ENCODE results near the gene GARIN3.
A peak's percentile ranks its signal among the peaks of the same experiment; 100 is the strongest.

Gene GARIN3

DNA sequence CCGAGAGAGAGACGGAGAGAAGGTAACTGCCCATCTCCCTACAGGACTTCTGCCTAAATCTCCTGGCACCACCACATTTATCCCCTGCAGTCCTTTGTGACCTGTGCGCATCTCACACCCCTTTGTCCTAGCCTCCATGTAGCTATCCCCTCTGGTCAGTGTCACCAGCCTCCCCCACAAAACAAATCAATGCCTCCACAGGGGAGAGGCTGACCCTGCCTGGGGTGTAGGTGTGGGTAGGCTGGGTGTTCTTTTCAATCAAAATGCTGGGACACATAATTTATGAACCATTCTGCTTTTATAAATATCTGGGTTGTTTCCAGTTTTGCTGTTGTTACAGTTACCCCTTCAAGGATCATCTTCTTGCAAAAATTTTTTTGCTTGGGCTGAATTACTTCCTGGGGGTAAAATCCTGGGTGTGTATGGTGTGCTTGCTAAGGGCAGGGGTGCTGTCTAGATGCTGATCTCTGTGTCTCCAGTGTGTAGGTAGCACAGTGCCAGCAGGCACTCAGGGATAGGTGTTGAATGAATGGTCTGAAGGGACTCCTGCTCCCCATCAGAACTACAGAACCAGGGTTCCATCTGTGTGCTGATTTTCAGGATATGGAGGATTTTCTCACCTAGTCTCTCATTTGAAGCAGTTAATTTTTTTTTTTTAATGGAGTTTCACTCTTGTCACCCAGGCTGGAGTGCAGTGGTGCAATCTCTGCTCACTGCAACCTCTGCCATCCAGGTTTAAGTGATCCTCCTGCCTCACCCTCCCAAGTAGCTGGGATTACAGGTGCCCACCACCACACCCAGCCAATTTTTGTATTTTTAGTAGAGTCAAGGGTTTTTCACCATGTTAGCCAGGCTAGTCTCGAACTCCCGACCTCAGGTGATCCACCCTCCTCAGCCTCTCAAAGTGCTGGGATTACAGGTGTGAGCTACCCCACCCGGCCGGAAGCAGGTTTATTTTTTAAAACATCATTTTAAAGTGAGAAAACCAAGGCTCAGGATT lies at the start of gene GARIN3:
GARIN3 (minus strand) TSS at position 51 of the 1,000 bp plus-strand sequence. CDS start 96 bp downstream, outside the sequence.
- no peak for DNase-seq
- peaks cover 11% of the 10 kb centered on the region for H3F3A ChIP-seq (ENCODE audit: insufficient read depth, low read length)
- peak within 1 kb of the TSS; percentile 93 for H2AFZ ChIP-seq (ENCODE audit: low read length)
- H3K79me2 ChIP-seq (ENCODE audit: low read length): no peaks in the 10 kb centered on the region
- H3K9me2 ChIP-seq (replicated peaks; ENCODE audit: insufficient read depth, low read length): no peaks in the 10 kb centered on the region
- H3K36me3 ChIP-seq (replicated peaks; ENCODE audit: insufficient read depth, low read length): no peaks in the 10 kb centered on the region
- H3K9ac ChIP-seq (ENCODE audit: low read length): peak within 1 kb of the TSS; percentile 54
- H3K4me3 ChIP-seq (ENCODE audit: low read length): peak within 1 kb of the TSS; percentile 52
- no peaks in the 10 kb centered on the region for H3K27me3 ChIP-seq (replicated peaks; ENCODE audit: insufficient read depth, low read length)
- no peak for TF ChIP-seq EZH2phosphoT487 (IDR thresholded peaks at IDR 0.05; ENCODE audit: low read length)
- TF ChIP-seq, protein P1, sequence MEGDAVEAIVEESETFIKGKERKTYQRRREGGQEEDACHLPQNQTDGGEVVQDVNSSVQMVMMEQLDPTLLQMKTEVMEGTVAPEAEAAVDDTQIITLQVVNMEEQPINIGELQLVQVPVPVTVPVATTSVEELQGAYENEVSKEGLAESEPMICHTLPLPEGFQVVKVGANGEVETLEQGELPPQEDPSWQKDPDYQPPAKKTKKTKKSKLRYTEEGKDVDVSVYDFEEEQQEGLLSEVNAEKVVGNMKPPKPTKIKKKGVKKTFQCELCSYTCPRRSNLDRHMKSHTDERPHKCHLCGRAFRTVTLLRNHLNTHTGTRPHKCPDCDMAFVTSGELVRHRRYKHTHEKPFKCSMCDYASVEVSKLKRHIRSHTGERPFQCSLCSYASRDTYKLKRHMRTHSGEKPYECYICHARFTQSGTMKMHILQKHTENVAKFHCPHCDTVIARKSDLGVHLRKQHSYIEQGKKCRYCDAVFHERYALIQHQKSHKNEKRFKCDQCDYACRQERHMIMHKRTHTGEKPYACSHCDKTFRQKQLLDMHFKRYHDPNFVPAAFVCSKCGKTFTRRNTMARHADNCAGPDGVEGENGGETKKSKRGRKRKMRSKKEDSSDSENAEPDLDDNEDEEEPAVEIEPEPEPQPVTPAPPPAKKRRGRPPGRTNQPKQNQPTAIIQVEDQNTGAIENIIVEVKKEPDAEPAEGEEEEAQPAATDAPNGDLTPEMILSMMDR (IDR thresholded peaks at IDR 0.05; ENCODE audit: low read length): no peak
- no peak for TF ChIP-seq EZH2 (optimal IDR thresholded peaks at IDR 0.05; ENCODE audit: low read depth, low read length)
- H3K4me2 ChIP-seq (ENCODE audit: low read depth, low read length): peak within 1 kb of the TSS; percentile 93
- H3K4me1 ChIP-seq (ENCODE audit: low read length): peaks cover 30% of the 10 kb centered on the region
- no peaks in the 10 kb centered on the region for H3K9me3 ChIP-seq (replicated peaks; ENCODE audit: insufficient read depth, low read length)
- H4K20me1 ChIP-seq (ENCODE audit: insufficient read depth, low read length): no peaks in the 10 kb centered on the region
- peak within 1 kb of the TSS; percentile 88 for H3K27ac ChIP-seq (ENCODE audit: low read length)

DNA sequence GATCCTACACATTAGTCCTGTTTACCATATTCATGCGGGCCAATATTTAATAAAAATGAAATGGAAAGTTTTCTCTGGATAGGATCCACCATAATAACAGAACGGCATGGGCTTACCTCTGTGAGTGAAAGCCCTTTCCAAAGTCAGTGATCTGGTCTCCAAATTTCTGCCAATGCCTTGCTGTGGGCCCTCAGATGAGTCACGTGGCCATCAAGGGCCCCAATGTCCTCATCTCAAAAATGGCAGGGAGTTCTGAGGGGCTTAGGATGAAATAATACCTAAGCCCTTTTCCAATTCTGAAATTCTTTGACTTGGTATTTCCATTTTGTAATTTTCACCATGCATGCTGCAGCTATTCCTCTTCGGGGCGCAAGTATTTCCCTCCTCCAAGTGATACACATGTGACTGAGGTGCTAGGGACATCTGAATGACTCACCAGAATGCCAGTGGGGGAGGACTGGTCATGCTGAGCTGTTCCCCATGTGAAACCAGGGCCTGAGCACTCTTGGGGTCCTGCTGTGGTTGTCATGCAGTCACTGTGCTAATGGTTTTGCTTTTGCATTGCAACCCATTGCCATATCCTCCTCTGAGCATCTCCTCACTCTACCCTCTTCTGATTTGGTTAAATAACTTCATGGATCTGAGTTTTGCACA lies 49.6 kb upstream of the GARIN3 start:
- H3K4me2 ChIP-seq (ENCODE audit: low read depth, low read length): no peak overlapping the region
- DNase-seq: no peak
- no peak overlapping the region for H2AFZ ChIP-seq (ENCODE audit: low read length)
- H3K36me3 ChIP-seq (replicated peaks; ENCODE audit: insufficient read depth, low read length): no peaks in the 10 kb centered on the region
- peaks cover 7% of the 10 kb centered on the region; the same call in 1 of the 2 replicates for H3F3A ChIP-seq (ENCODE audit: insufficient read depth, low read length)
- no peaks in the 10 kb centered on the region for H3K79me2 ChIP-seq (ENCODE audit: low read length)
- peaks cover 13% of the 10 kb centered on the region for H3K4me1 ChIP-seq (ENCODE audit: low read length)
- no peak overlapping the region for H3K9ac ChIP-seq (ENCODE audit: low read length)
- H3K27me3 ChIP-seq (replicated peaks; ENCODE audit: insufficient read depth, low read length): no peaks in the 10 kb centered on the region
- H3K27ac ChIP-seq (ENCODE audit: low read length): no peak overlapping the region
- H3K9me3 ChIP-seq (replicated peaks; ENCODE audit: insufficient read depth, low read length): no peaks in the 10 kb centered on the region
- TF ChIP-seq EZH2 (optimal IDR thresholded peaks at IDR 0.05; ENCODE audit: low read depth, low read length) (no peak), EZH2phosphoT487 (IDR thresholded peaks at IDR 0.05; ENCODE audit: low read length) (no peak)
- TF ChIP-seq, protein P1 (IDR thresholded peaks at IDR 0.05; ENCODE audit: low read length): no peak
- no peak overlapping the region for H3K4me3 ChIP-seq (ENCODE audit: low read length)
- no peaks in the 10 kb centered on the region for H4K20me1 ChIP-seq (ENCODE audit: insufficient read depth, low read length)
- H3K9me2 ChIP-seq (replicated peaks; ENCODE audit: insufficient read depth, low read length): no peaks in the 10 kb centered on the region

DNA sequence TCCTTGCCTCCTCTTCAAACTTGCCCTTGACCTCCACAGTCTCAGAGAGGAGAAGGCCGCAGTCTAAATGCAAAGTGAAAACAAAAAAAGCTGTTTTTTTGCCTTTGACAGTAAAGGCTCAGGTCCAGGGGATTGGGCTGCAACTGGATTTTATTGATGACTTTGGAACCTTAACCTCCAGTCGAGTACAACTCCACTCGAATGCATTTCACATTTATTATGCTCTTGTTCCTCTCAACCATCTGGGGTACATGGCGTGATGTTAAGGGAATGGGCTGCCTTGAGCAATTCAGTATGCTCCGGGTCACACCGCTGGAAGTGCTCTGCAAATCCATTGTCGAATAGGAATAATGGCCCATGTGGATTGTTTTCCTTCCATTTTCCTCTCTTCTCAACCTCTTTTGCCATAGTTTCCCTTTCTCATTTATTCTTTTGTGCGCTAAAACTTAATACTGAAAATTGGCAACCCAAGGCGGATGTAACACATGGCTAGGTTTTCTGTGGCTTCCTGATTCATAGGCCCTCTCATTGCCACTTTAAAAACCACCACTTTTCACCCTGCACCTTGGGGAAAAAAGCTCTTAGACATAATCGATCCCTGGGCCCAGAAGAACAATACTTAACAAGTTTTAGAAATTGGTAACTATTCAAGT lies 48.9 kb upstream of the GARIN3 start:
- peaks cover 9% of the 10 kb centered on the region; the same call in 1 of the 2 replicates for H3K4me1 ChIP-seq (ENCODE audit: low read length)
- H4K20me1 ChIP-seq (ENCODE audit: insufficient read depth, low read length): no peaks in the 10 kb centered on the region
- no peak overlapping the region for H3K4me2 ChIP-seq (ENCODE audit: low read depth, low read length)
- H3K9me2 ChIP-seq (replicated peaks; ENCODE audit: insufficient read depth, low read length): no peaks in the 10 kb centered on the region
- no peaks in the 10 kb centered on the region for H3K79me2 ChIP-seq (ENCODE audit: low read length)
- H2AFZ ChIP-seq (ENCODE audit: low read length): no peak overlapping the region
- no peak overlapping the region for H3K27ac ChIP-seq (ENCODE audit: low read length)
- H3K9ac ChIP-seq (ENCODE audit: low read length): no peak overlapping the region
- no peak for DNase-seq
- peaks cover 7% of the 10 kb centered on the region; the same call in 1 of the 2 replicates for H3F3A ChIP-seq (ENCODE audit: insufficient read depth, low read length)
- H3K36me3 ChIP-seq (replicated peaks; ENCODE audit: insufficient read depth, low read length): no peaks in the 10 kb centered on the region
- H3K27me3 ChIP-seq (replicated peaks; ENCODE audit: insufficient read depth, low read length): no peaks in the 10 kb centered on the region
- no peak for TF ChIP-seq EZH2phosphoT487 (IDR thresholded peaks at IDR 0.05; ENCODE audit: low read length)
- TF ChIP-seq, protein P1 (IDR thresholded peaks at IDR 0.05; ENCODE audit: low read length): no peak
- no peak for TF ChIP-seq EZH2 (optimal IDR thresholded peaks at IDR 0.05; ENCODE audit: low read depth, low read length)
- H3K4me3 ChIP-seq (ENCODE audit: low read length): no peak overlapping the region
- no peaks in the 10 kb centered on the region for H3K9me3 ChIP-seq (replicated peaks; ENCODE audit: insufficient read depth, low read length)

Data from MM.1S (cell line).